K562 treated with DMSO at 1 percent for 24 hours (cell line): ENCODE results near the gene DNAJC17. TPM values are rescaled to one million over a fixed set of nuclear protein-coding genes. Genes with fewer than 3 reads are reported as not detected.

ENCODE experiments used
- total RNA-seq: library from RNA; unstranded; fragments of 300-600 nt; gene quantifications from 2 replicates; pipeline ENCODE4 v1.2.3, GENCODE V29; 2022; ENCODE audit warnings: low read depth; ENCODE audit not compliant: insufficient read depth

Gene DNAJC17, protein sequence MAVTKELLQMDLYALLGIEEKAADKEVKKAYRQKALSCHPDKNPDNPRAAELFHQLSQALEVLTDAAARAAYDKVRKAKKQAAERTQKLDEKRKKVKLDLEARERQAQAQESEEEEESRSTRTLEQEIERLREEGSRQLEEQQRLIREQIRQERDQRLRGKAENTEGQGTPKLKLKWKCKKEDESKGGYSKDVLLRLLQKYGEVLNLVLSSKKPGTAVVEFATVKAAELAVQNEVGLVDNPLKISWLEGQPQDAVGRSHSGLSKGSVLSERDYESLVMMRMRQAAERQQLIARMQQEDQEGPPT
- 14.4 and 18.0 TPM in 2 replicates for total RNA-seq

GRCh38 chr15:40807028-40807887 lies at the start of gene DNAJC17, which contains the start of gene ZFYVE19:
DNAJC17 (minus strand) TSS chr15:40807473; CDS start chr15:40807446, 27 bp downstream.
ZFYVE19 (plus strand) TSS chr15:40807089; CDS start chr15:40807590, 501 bp downstream.

DNA sequence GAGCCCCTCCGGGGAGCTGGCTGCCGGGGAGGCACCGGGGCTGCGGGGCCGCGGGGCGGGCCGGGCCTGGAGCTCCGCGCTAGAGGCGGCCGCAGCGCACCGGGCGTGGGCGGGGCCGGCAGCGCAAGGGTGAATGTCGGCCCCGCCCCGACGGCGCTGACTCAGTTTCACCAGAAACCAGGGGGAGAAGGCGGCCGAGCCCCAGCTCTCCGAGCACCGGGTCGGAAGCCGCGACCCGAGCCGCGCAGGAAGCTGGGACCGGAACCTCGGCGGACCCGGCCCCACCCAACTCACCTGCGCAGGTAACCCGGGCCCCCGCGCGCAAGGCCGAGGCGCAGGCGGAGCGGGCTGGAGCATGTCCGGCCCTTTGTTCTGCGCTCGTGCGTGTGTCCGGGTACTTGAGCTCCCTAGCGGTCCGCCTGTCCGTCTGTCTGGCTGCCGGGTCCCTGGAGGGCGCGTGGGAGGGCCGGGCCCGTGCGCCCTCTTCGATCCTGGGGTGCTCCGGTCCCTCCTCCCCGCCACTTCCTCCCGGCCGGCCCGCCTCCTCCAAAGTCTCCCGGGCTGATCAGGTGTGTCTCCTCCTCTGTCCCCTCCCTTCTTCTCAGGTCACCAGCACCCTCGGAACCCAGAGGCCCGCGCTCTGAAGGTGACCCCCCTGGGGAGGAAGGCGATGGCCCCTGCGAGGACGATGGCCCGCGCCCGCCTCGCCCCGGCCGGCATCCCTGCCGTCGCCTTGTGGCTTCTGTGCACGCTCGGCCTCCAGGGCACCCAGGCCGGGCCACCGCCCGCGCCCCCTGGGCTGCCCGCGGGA lies 36.8 kb upstream of the DNAJC17 start, which contains the start of gene SPINT1:
Gene SPINT1, plus strand, starts transcription at position 164 of the 811 bp plus-strand sequence. Its CDS starts 507 bp downstream, at position 671.

DNA sequence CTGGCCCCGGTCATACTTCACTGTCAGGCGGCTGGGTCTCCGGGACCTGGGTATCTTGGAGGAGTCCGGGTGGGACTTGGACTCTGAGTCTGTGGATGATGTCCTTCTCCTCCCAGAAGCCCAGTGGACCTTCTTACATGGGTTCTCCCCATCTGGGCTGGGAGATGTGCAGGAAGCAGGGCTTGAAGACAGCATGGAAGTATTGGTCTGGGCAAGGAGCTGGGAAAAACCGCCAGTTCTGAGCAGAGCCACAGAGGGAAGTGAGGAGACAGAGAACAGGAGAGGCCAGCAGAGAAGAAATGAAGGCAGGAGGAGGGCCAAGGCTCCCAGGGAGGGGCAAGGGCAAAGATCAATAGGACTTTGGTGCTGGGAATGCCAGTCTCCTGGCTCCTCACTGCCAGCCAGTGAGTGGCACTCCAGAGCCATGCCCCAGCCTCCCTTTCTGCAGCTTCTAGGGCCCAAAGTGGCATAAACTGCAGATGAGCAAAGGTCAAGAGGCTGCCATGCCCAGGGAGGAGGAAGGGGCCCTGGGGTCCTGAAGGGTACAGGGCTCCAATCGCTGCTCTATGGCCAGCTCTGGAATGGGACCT lies 21.3 kb upstream of the DNAJC17 start, which contains the start of gene PPP1R14D:
Gene PPP1R14D, minus strand, starts transcription at position 262 of the 590 bp plus-strand sequence. Its CDS starts 67 bp downstream, at position 195.

DNA sequence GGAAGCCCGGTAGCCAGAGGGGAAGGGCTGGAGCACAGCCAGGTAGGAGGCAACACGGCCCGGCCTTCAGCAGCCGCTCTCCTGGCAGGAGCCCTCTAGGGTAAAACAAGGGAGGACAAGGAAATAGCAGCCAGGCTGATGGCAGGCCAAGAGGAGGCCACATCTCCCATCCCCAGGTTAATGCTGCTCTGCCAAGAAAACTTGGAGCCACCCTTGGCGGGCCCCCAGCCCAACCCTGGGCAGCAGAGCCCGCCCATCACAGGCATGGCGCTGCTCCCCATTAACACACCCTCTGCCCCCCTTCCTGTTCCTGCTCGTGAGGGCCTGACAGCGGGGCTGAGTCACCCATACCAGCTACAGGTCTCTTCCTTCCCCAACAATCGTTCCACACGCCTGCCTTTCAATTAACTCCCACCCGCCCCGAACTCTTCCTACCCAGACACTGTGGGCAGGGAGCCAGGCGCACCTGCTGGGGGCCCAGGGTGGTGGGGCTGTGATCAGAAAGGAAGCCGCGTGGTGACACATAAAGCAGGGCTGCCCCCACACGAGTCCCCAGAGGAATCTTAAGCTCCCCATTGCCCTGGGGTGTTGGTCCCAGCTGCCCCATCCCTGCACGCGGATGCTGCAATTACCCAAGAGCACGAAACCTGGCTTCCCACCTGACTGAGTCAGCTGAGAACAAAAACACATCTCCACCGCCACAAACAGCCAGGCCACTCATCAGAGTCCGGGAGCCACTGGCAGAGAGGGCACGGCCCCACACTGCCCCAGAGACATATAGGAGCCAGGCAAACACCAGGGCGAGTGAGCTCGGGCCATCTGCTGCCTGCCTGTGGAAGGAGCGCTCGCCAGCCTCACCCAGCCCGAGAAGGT lies 37.8 kb downstream of the DNAJC17 start, which contains the start of gene C15orf62:
Gene C15orf62, plus strand, starts transcription at position 707 of the 873 bp plus-strand sequence. CDS start 516 bp downstream, outside the sequence.

GRCh38 chr15:40763801-40764628 lies 43.3 kb downstream of the DNAJC17 start, which contains the start of gene GCHFR:
GCHFR (plus strand) TSS chr15:40764068; CDS start chr15:40764181, 113 bp downstream.

GRCh38 chr15:40754883-40755811 lies 52.1 kb downstream of the DNAJC17 start, which contains the start of gene RMDN3:
RMDN3 (minus strand) TSS chr15:40755254; CDS start chr15:40754783, 471 bp downstream.

Other genes starting within 250 kb of the DNAJC17 start
- 19.0 and 22.3 TPM in 2 replicates for gene CCDC32, start 242.4 kb downstream of the DNAJC17 start, total RNA-seq
- 16.3 and 18.3 TPM in 2 replicates for gene RPUSD2, start 238.2 kb downstream of the DNAJC17 start, total RNA-seq
- gene KNL1, start 213.2 kb downstream of the DNAJC17 start, total RNA-seq: 14.3 and 18.8 TPM in 2 replicates
- gene RAD51, start 112.3 kb downstream of the DNAJC17 start, total RNA-seq: 28.1 and 32.5 TPM in 2 replicates
- 45.3 and 54.5 TPM in 2 replicates for gene RMDN3, start 52.2 kb downstream of the DNAJC17 start, total RNA-seq
- 145 and 153 TPM in 2 replicates for gene GCHFR, start 43.4 kb downstream of the DNAJC17 start, total RNA-seq
- gene C15orf62, start 37.5 kb downstream of the DNAJC17 start, total RNA-seq: 5.1 and 6.2 TPM in 2 replicates
- gene ZFYVE19, start 384 bp downstream of the DNAJC17 start, total RNA-seq: 57.2 and 62.1 TPM in 2 replicates
- gene PPP1R14D, start 21.2 kb upstream of the DNAJC17 start, total RNA-seq: not detected in 2 replicates
- 9.2 and 10.3 TPM in 2 replicates for gene SPINT1, start 36.6 kb upstream of the DNAJC17 start, total RNA-seq
- gene RHOV, start 66.8 kb upstream of the DNAJC17 start, total RNA-seq: 1.9 and 2.5 TPM in 2 replicates
- 40.9 and 42.3 TPM in 2 replicates for gene VPS18, start 87.0 kb upstream of the DNAJC17 start, total RNA-seq
- 0.91 and 1.6 TPM in 2 replicates for gene DLL4, start 121.9 kb upstream of the DNAJC17 start, total RNA-seq
- gene CHAC1, start 146.0 kb upstream of the DNAJC17 start, total RNA-seq: 82.9 and 89.4 TPM in 2 replicates